ENCODE results near the gene OPCML.

OPCML gene

GRCh38 chr11:132544007-132544406 is 988.3 kb downstream of the OPCML start:
- no peak for DNase-seq (ENCODE audit: low spot score)

GRCh38 chr11:132541794-132542193 is 990.5 kb downstream of the OPCML start:
- DNase-seq (ENCODE audit: low spot score), result no peak

GRCh38 chr11:132540581-132540980 is 991.7 kb downstream of the OPCML start:
- DNase-seq (ENCODE audit: low spot score), result no peak

- DNase-seq (ENCODE audit: low spot score), result no peak
Observed at GRCh38 chr11:132539590-132540368, 992.5 kb downstream of the OPCML start.

GRCh38 chr11:132538642-132539041 is 993.7 kb downstream of the OPCML start:
- no peak for DNase-seq (ENCODE audit: low spot score)

- no peak for DNase-seq (ENCODE audit: low spot score)
Observed at GRCh38 chr11:132535830-132536229, 996.5 kb downstream of the OPCML start.

GRCh38 chr11:132531921-132532320 is 1000.4 kb downstream of the OPCML start:
- DNase-seq (ENCODE audit: low spot score), result no peak

GRCh38 chr11:132528181-132528580 is 1004.1 kb downstream of the OPCML start:
- no peak for DNase-seq (ENCODE audit: low spot score)

GRCh38 chr11:132523929-132524328 is 1008.4 kb downstream of the OPCML start:
- DNase-seq (ENCODE audit: low spot score), result no peak

- DNase-seq (ENCODE audit: low spot score), result no peak
Observed at GRCh38 chr11:132520199-132520598, 1012.1 kb downstream of the OPCML start.

- DNase-seq (ENCODE audit: low spot score), result no peak
Observed at GRCh38 chr11:132519241-132519815, 1013.0 kb downstream of the OPCML start.

- no peak for DNase-seq (ENCODE audit: low spot score)
Observed at GRCh38 chr11:132504501-132505041, 1027.7 kb downstream of the OPCML start.

- no peak for DNase-seq (ENCODE audit: low spot score)
Observed at GRCh38 chr11:132501356-132501755, 1030.9 kb downstream of the OPCML start.

- DNase-seq (ENCODE audit: low spot score), result no peak
Observed at GRCh38 chr11:132499661-132500060, 1032.6 kb downstream of the OPCML start.

GRCh38 chr11:132496341-132496740 is 1036.0 kb downstream of the OPCML start:
- DNase-seq (ENCODE audit: low spot score), result no peak

GRCh38 chr11:132493801-132494200 is 1038.5 kb downstream of the OPCML start:
- DNase-seq (ENCODE audit: low spot score), result no peak

GRCh38 chr11:132490978-132491377 is 1041.3 kb downstream of the OPCML start:
- DNase-seq (ENCODE audit: low spot score), result no peak

GRCh38 chr11:132486060-132486459 is 1046.2 kb downstream of the OPCML start:
- no peak for DNase-seq (ENCODE audit: low spot score)

- DNase-seq (ENCODE audit: low spot score), result no peak
Observed at GRCh38 chr11:132475026-132475425, 1057.3 kb downstream of the OPCML start.

GRCh38 chr11:132472411-132473172 is 1059.7 kb downstream of the OPCML start:
- peak; percentile 36 for DNase-seq (ENCODE audit: low spot score)

- no peak for DNase-seq (ENCODE audit: low spot score)
Observed at GRCh38 chr11:132471466-132471865, 1060.8 kb downstream of the OPCML start.

GRCh38 chr11:132466983-132467382 is 1065.3 kb downstream of the OPCML start:
- DNase-seq (ENCODE audit: low spot score), result no peak

GRCh38 chr11:132464939-132465338 is 1067.4 kb downstream of the OPCML start:
- DNase-seq (ENCODE audit: low spot score), result no peak

Measured in D341Med (cell line).